Spinal cord (tissue), 10 donors: ENCODE results near the gene ZNF516. TPM values are rescaled to one million over a fixed set of nuclear protein-coding genes. Genes with fewer than 3 reads are reported as not detected.
A peak's percentile ranks its signal among the peaks of the same experiment; 100 is the strongest.

ENCODE experiments used
- DNase-seq, 6 donors: peaks; one replicate each; pipeline versions ENCODE4 v3.0.0 to v3.0.0-alpha.2; 2013 to 2015; ENCODE audit warnings: low spot score in 6 of 6, low read depth in 4 of 6
- H3K27ac ChIP-seq: one replicate; pipeline ENCODE4 v1.5.1; 2013; ENCODE audit warnings: low read depth, low read length, control low read depth
- H3K27me3 ChIP-seq: one replicate; pipeline ENCODE4 v1.6.1; 2013; ENCODE audit warnings: low read length; ENCODE audit not compliant: control insufficient read depth, insufficient read depth
- H3K36me3 ChIP-seq: one replicate; pipeline ENCODE4 v1.6.1; 2013; ENCODE audit warnings: low read length; ENCODE audit not compliant: control insufficient read depth, insufficient read depth
- H3K4me1 ChIP-seq: one replicate; pipeline ENCODE4 v1.6.1; 2013; ENCODE audit warnings: low read length; ENCODE audit not compliant: control insufficient read depth, insufficient read depth
- H3K4me3 ChIP-seq: one replicate; pipeline ENCODE4 v1.5.1; 2013; ENCODE audit warnings: low read depth, low read length, control low read depth
- H3K9me3 ChIP-seq: one replicate; pipeline ENCODE4 v1.6.1; 2013; ENCODE audit warnings: low read length; ENCODE audit not compliant: control insufficient read depth, insufficient read depth
- WGBS: methylation state at CpG from one replicate; pipeline ENCODE4 v1.1.5; 2013; ENCODE audit warnings: missing lambda C conversion rate; ENCODE audit not compliant: insufficient coverage; 5-methylcytosine and 5-hydroxymethylcytosine counted together
- polyA plus RNA-seq, 2 donors: library from polyadenylated mRNA; unstranded; fragments of 120-200 nt; gene quantifications; one replicate each; pipeline ENCODE4 v1.2.1, GENCODE V29; 2013; ENCODE audit not compliant: insufficient read length in 2 of 2
- total RNA-seq, 2 donors: library from RNA; depleted of rRNA in 1 of 2; stranded (reverse); fragments of 120-200 nt in 1 of 2; fragments of >200 nt in 1 of 2; gene quantifications; one replicate each; pipeline versions ENCODE4 v1.2.3 to v1.2.4, GENCODE V29; 2013 to 2014
- donor health status: healthy.

The ZNF516 gene
- total and polyA plus RNA-seq, 4 donors, result 25.1 to 33.8 (median 28.0) TPM

DNA sequence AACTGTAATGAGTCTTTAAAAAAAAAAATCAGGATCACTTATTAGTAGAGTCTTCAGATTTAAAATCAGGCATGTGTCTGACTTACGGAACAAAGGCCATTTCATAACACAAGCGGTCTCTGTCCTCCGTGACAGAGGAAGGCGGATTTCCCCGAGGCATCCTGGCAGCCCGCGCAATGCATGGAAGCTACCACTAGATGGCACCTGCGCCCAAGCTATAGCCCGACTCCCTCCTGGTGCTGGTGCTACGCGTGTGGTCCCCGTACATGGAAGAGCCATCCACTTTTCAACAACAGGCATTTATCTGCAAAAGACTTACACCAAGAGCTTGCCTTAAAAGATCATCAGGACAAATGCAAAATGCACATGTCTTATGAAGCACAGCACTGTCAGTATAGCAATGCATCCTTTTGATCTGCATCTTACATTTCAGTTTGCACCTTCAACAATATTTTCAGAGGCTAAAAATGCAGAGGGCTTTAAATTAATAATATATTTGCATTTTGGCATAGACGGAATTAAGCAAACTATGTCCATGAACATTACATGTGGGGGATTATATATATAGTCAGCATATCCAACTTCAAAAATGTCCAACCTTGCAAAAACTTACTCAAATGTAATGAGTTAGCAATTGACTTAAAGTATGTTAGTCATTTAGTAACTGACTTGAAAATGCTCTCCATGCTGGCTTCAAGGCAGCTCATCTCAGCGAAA is 96.0 kb downstream of the ZNF516 start:
- peaks cover 13% of the 10 kb centered on the region for H3K36me3 ChIP-seq
- 11% methylated on average over 13 of the region's 14 CpGs for WGBS
- peak; percentile 66 to 96 (median 77) for DNase-seq
- H3K27me3 ChIP-seq, result no peaks in the 10 kb centered on the region
- no peaks in the 10 kb centered on the region for H3K9me3 ChIP-seq
- H3K27ac ChIP-seq, result peak overlapping the region; percentile 47
- peaks cover 20% of the 10 kb centered on the region for H3K4me1 ChIP-seq
- H3K4me3 ChIP-seq, result no peak overlapping the region

DNA sequence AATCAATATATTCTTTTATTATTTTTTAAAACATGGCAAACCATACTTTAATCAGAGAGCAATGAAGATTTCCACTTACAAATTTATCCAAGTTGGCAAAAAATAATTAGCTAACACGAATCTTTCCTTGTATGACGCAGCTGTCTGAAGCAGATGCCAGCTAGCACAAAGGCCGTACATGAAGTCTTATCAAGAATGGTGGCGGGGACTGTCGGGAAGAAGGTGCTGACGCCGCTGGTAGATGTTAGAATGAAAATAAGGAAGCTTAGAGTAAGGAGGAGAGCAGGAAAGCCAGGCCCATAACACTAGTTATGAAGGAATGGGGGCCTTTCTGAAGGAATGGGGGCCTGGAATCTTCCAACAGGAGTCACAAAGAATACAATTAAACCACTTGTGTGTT is 96.7 kb downstream of the ZNF516 start:
- no peak overlapping the region for H3K4me3 ChIP-seq

DNA sequence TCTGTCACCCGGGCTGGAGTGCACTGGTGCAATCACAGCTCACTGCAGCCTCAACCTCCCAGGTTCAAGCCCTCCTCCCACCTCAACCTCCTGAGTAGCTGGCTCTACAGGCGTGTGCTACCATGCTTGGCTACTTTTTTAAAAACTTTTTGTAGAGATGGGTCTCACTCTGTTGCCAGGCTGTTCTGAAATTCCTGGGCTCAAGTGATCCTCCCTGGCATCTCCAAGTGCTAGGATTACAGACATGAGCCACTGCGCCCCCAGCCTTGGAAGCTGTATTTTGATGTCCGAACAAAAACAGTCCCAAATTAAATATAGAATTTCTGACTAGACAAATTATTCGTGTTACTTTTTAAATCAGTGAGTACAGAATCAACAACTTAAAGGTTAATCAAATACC is 97.4 kb downstream of the ZNF516 start:
- 88% methylated on average over 5 of the region's 5 CpGs for WGBS
- no peak overlapping the region for H3K4me3 ChIP-seq
- peaks cover 11% of the 10 kb centered on the region for H3K36me3 ChIP-seq

More for the DNA sequence above, 96.7 kb downstream of the ZNF516 start:
- H3K27ac ChIP-seq, result peak overlapping the region; percentile 47
- peaks cover 20% of the 10 kb centered on the region for H3K4me1 ChIP-seq
- peaks cover 13% of the 10 kb centered on the region for H3K36me3 ChIP-seq
- DNase-seq, result peak in 2 of 6 donors; percentile 37 to 54
- 81% methylated on average over 7 of the region's 7 CpGs for WGBS
- no peaks in the 10 kb centered on the region for H3K9me3 ChIP-seq
- no peaks in the 10 kb centered on the region for H3K27me3 ChIP-seq

DNA sequence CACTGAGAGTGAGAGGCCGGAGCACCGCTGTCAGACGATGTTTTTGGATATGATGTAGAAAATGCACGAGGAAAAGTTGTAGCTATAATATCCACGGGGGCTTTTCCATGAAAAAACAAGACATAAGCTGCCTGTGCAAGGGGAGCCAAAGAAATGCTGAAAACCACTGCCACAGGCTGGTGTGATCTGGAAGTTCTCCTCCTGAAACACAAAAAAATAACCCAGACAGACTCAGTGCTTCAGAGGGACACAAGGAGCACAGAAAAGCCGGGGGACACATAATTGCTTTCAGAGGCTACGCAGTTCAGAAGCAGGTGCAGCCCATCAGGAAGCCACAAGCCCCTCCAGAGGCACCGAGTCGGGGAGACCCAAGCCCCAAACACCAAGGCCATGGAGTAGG is 98.2 kb downstream of the ZNF516 start:
- peak in 1 of 6 donors; percentile 28 for DNase-seq
- H3K27me3 ChIP-seq, result no peaks in the 10 kb centered on the region
- 85% methylated on average over 7 of the region's 9 CpGs for WGBS
- H3K4me3 ChIP-seq, result no peak overlapping the region
- H3K4me1 ChIP-seq, result peaks cover 20% of the 10 kb centered on the region
- H3K27ac ChIP-seq, result no peak overlapping the region
- peaks cover 6% of the 10 kb centered on the region for H3K36me3 ChIP-seq
- H3K9me3 ChIP-seq, result no peaks in the 10 kb centered on the region

More for the DNA sequence above, 97.4 kb downstream of the ZNF516 start:
- no peaks in the 10 kb centered on the region for H3K9me3 ChIP-seq
- DNase-seq, result no peak
- no peaks in the 10 kb centered on the region for H3K27me3 ChIP-seq
- no peak overlapping the region for H3K27ac ChIP-seq
- peaks cover 20% of the 10 kb centered on the region for H3K4me1 ChIP-seq

GRCh38 chr18:76395609-76396008 is 99.4 kb downstream of the ZNF516 start:
- Histone ChIP-seq H3K36me3 (peaks cover 9% of the 10 kb centered on the region), H3K27ac (no peak overlapping the region), H3K4me1 (peaks cover 26% of the 10 kb centered on the region), H3K27me3 (no peaks in the 10 kb centered on the region), H3K9me3 (no peaks in the 10 kb centered on the region), H3K4me3 (no peak overlapping the region)
- WGBS, result 70% methylated on average over 17 of the region's 20 CpGs
- DNase-seq, result no peak

- H3K36me3 ChIP-seq, result peaks cover 9% of the 10 kb centered on the region
- H3K9me3 ChIP-seq, result no peaks in the 10 kb centered on the region
- 54% methylated on average over 9 of the region's 15 CpGs for WGBS
- DNase-seq, result peak in 2 of 6 donors; percentile 25 to 40
- H3K27me3 ChIP-seq, result no peaks in the 10 kb centered on the region
- H3K4me3 ChIP-seq, result no peak overlapping the region
- H3K27ac ChIP-seq, result no peak overlapping the region
- peaks cover 32% of the 10 kb centered on the region for H3K4me1 ChIP-seq
Observed at GRCh38 chr18:76394780-76395476, 100.1 kb downstream of the ZNF516 start.

DNA sequence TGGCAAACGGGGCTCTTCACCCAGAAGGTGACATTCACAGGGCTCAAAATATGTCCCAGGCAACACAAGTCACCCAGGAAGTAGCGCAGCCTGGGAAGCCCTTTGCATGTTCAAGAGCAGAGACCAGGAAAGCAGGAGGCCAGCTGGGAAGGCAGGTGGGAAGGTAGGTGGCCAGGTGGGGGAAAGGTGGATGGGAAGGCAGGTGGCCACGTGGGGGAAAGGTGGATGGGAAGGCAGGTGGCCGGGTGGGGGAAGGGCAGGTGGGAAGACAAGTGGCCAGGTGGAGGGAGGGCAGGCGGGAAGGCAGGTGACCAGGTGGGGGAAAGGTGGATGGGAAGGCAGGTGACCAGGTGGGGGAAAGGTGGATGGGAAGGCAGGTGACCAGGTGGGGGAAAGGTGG is 102.7 kb downstream of the ZNF516 start:
- no peak overlapping the region for H3K4me3 ChIP-seq
- peaks cover 9% of the 10 kb centered on the region for H3K36me3 ChIP-seq
- H3K9me3 ChIP-seq, result no peaks in the 10 kb centered on the region
- DNase-seq, result no peak
- peaks cover 32% of the 10 kb centered on the region for H3K4me1 ChIP-seq
- H3K27ac ChIP-seq, result no peak overlapping the region
- no peaks in the 10 kb centered on the region for H3K27me3 ChIP-seq
- 97% methylated on average over 5 of the region's 5 CpGs for WGBS

- 96% methylated on average over 16 of the region's 19 CpGs for WGBS
- Histone ChIP-seq H3K27me3 (no peaks in the 10 kb centered on the region), H3K4me1 (peaks cover 29% of the 10 kb centered on the region), H3K4me3 (no peak overlapping the region), H3K9me3 (no peaks in the 10 kb centered on the region), H3K36me3 (peaks cover 9% of the 10 kb centered on the region), H3K27ac (no peak overlapping the region)
- DNase-seq, result no peak
Observed at GRCh38 chr18:76391746-76392145, 103.3 kb downstream of the ZNF516 start.

DNA sequence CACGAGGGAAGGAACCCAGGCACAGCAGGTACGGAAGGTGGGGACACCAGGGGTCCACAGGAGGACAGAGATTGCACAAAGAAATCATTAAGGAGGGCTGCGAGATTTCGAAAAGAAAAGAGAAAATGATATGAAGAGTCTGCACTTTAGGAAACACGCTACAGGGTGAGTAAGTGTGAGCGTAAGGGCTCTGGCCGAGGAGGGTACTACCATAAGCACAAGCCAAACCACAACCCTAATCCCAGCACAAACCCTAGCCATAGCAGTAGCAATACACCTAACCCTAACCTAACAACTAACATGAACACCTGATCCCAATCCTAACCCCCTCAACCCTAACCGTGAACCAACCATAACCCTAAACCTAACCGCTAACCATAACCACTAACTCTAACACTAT is 104.0 kb downstream of the ZNF516 start:
- Histone ChIP-seq H3K4me3 (no peak overlapping the region), H3K9me3 (no peaks in the 10 kb centered on the region), H3K4me1 (peaks cover 29% of the 10 kb centered on the region), H3K27ac (no peak overlapping the region), H3K27me3 (no peaks in the 10 kb centered on the region), H3K36me3 (peaks cover 9% of the 10 kb centered on the region)
- WGBS, result 89% methylated on average over 7 of the region's 9 CpGs
- DNase-seq, result no peak
